ENCODE data around the gene ZNRF1.

The ZNRF1 gene

DNA sequence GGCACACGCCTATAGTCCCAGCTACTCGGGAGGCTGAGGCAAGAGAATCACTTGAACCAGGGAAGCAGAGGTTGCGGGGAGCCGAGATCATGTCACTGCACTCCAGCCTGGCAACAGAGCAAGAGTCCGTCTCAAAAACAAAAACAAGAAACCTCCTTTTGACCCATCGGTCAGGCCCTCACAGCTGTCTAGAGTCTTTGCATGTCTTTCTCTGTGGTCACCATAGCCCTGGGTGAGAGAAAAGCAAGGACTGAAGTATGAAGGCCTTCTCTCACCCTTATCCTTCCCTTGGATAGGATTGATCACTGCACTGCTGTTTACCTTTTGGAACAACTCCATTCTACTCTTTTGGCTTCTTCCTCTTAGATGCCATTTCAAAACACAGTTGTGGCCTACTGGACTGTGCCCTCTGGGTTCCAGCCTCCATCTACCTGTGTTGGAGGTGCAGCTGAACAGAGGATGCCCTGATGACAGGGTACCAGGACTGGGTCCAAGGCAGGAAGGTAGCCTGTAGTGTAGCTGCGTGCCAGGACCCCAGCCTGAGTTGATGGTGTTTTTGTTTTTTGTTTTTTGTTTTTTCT, 80.6 kb downstream of the ZNRF1 start:
- FAIRE-seq (no peak), DNase-seq (ENCODE audit: insufficient read length, low spot score) (no peak)
- TF ChIP-seq, protein P1, sequence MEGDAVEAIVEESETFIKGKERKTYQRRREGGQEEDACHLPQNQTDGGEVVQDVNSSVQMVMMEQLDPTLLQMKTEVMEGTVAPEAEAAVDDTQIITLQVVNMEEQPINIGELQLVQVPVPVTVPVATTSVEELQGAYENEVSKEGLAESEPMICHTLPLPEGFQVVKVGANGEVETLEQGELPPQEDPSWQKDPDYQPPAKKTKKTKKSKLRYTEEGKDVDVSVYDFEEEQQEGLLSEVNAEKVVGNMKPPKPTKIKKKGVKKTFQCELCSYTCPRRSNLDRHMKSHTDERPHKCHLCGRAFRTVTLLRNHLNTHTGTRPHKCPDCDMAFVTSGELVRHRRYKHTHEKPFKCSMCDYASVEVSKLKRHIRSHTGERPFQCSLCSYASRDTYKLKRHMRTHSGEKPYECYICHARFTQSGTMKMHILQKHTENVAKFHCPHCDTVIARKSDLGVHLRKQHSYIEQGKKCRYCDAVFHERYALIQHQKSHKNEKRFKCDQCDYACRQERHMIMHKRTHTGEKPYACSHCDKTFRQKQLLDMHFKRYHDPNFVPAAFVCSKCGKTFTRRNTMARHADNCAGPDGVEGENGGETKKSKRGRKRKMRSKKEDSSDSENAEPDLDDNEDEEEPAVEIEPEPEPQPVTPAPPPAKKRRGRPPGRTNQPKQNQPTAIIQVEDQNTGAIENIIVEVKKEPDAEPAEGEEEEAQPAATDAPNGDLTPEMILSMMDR (IDR thresholded peaks at IDR 0.05; ENCODE audit: insufficient read depth, missing control alignments), result no peak

- DNase-seq (ENCODE audit: insufficient read length, low spot score), result no peak
- TF ChIP-seq, protein P1 (IDR thresholded peaks at IDR 0.05; ENCODE audit: insufficient read depth, missing control alignments), result no peak
- no peak for FAIRE-seq
These were observed 81.6 kb downstream of the ZNRF1 start for GRCh38 chr16:75080205-75081029.

- FAIRE-seq (no peak), DNase-seq (ENCODE audit: insufficient read length, low spot score) (no peak)
- TF ChIP-seq, protein P1 (IDR thresholded peaks at IDR 0.05; ENCODE audit: insufficient read depth, missing control alignments), result no peak
These were observed 82.5 kb downstream of the ZNRF1 start for GRCh38 chr16:75081179-75081859.

DNA sequence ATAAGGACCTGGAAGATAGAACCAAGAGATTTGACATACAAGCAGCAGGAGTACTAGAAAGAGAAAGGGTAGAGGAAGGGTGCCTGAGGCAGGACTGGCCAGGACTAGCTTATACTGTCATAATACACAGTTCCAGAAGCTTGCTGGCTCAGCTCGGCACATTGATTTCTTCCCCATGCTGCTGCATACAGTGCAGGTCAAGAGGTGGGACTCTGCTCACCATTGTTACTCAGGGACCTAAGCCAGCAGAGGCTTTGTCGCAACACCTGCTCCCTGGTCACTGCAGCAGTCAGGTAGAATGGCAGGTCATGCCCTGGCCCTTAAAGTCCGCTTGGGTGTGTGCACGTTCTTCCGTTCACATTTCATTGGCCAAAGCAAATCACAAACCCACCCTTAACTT, 85.0 kb downstream of the ZNRF1 start:
- DNase-seq (ENCODE audit: insufficient read length, low spot score) (no peak), FAIRE-seq (no peak)
- TF ChIP-seq, protein P1 (IDR thresholded peaks at IDR 0.05; ENCODE audit: insufficient read depth, missing control alignments), result no peak

GRCh38 chr16:75085556-75085955, 86.7 kb downstream of the ZNRF1 start:
- FAIRE-seq (no peak), DNase-seq (ENCODE audit: insufficient read length, low spot score) (no peak)
- TF ChIP-seq, protein P1 (IDR thresholded peaks at IDR 0.05; ENCODE audit: insufficient read depth, missing control alignments), result no peak

DNA sequence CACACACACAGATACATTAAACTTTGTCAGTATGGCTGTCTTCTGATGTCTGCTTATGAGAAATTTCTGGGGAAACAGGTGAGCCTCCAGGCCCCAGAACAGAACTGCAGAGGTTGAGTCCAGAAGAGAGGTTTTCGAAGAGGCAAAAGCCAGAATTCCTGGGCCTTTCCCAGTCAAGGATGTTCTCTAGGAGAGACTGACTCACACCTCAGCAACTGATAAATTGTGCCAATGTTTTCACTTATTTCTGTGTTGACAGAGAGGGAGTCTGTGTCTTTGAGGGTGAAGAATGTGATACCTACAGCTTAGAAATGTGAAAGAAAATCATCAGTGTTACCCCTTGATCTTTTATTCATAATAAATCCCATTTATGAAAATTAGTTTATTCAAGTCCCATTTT, 87.5 kb downstream of the ZNRF1 start:
- no peak for DNase-seq (ENCODE audit: insufficient read length, low spot score)
- TF ChIP-seq, protein P1 (IDR thresholded peaks at IDR 0.05; ENCODE audit: insufficient read depth, missing control alignments), result no peak
- FAIRE-seq, result no peak
